IPS DF 4.7 (cell line): ENCODE results near the gene HNMT.
"Not testable (repeated sequence)": the region's sequence is repeated elsewhere in the genome, so short reads cannot be mapped to it uniquely, and the experiment has no call there.

Experiments
- DNase-seq: peaks from one replicate; pipeline ENCODE4 v3.0.0-alpha.2; 2013; ENCODE audit warnings: low spot score; ENCODE audit errors: extremely low read depth

The HNMT gene

DNA sequence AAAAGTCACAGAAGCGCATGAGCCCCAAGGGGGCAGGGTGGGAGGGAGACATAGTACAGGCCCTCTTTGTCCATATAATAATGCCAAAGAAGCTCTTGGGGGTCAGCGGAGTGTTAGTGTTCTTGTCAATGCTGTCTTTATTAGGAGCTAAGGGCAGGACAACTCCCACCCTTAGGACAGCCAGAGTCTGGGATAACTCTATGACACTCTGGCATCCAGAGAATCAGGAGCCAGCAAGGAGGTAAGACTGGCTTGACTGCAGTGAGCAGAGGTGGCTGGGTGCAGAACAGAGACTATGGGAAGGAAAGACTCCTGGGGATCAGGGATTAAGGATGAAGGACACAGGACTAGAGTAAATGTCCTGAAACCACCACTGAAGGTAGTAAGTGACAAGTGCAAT lies 19.0 kb upstream of the HNMT start:
- no peak for DNase-seq

DNA sequence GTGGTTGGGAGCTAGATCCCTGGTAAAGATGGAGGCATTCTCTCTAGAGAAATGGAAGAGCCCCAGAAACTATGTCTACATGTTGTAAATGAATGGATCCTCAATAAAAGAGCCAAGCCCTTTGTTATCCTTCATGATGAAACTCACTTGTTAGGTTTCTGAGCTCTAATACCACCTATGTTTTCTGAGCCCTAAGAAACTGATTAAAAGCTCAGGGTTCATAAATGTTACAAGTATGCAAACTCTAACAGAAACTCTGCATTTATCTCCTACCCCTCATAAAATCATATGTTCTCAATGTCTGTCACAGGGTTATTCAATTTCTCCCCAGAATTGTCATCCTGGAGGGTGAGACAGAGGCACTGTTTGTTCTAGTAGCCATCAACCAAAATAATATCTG lies 18.0 kb upstream of the HNMT start:
- DNase-seq, result no peak

DNA sequence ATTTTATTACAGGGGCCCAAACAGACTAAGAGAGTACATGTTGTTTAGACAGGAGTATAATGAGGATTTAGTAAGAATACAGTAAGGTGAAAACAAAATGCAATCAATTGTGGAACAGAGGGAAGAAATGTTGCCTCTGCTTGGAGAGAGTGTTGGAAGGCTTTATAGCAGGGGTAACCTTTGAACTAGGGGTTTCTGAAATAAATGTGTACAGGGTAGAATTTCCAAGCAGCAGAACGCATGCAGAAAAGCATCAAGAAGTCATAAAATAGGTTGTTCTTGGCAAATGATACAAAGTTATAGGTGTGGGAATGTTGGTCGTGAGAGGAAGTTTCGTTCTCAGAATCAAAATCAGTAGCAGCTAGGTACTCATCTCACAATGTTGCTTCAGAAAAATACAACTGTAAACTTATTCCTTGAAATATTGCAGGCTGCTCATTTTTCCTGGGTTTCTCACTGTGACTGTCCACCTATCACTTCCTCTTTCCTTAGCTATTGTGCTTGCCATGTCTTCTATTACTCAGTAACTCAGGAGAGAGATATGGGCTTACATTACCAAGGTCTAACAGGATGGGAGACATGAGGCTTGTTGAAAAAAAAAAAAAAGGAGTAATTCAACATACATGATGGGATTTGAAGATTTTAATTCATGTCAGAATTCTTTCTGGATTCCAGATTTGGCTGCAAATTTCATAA lies 17.1 kb upstream of the HNMT start:
- DNase-seq, result no peak

DNA sequence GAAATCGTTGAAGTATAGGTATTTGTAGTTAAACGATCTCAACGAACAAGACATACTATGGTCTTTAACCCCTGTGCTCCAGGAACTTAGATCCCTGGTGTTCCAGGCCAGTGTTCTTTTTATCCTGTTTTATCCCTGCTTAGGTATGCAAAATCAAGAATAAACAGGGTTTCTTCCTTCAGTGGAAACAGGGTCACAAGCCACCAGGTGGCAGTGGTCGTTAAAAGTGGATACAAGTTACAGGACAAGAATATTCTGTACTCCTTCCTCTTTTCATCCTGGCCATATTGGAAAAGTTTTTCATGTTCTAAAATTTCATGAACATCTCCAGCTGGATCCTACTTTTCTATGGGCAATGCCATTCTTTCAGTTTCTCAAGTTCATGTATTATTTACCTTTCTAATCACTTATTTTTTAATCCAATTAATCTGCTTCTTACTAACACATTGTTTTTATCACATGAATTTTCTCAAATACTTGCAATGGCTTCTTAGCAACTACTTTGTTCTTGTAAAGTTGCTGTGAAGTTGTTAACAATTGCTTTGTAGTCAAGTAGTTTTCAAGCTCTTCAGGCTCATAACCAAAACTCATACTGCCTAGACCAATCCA lies 16.4 kb upstream of the HNMT start:
- DNase-seq, result no peak

DNA sequence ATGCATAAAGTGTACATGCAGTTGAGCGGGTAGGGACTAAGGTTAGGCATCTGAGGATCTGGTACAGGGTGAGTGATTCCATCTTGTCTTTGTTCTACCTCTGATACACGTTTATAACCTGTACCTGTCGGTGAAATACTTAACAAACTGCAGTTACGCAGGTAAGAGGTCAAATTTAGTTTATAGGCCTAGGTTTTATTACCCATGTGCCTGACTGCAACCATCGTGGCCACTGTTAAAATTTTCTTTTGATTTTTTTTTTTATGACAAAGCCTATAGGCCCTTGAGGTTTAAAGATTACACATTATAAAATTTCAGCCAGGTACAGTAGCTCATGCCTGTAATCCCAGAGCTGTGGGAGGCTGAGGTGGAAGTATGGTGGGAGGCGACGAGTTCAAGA lies 15.4 kb upstream of the HNMT start:
- DNase-seq, result no peak

DNA sequence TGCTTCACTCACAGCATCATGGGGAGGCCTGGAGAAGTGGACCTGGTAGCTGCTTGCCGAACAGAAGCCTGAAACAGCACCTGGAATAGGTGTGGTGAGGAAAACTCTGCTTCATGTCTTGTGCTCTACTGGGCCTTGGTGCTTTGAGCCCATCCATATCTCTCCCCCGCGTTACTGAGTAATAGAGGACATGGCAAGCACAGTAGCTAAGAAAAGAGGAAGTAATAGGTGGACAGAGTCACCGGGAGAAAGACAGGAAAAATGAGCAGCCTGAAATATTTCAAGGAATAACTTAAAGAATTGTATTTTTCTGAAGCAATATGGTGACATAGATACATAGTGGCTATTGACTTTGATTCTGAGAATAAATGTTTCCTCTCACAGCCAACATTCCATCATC lies 14.0 kb upstream of the HNMT start:
- no peak for DNase-seq

DNA sequence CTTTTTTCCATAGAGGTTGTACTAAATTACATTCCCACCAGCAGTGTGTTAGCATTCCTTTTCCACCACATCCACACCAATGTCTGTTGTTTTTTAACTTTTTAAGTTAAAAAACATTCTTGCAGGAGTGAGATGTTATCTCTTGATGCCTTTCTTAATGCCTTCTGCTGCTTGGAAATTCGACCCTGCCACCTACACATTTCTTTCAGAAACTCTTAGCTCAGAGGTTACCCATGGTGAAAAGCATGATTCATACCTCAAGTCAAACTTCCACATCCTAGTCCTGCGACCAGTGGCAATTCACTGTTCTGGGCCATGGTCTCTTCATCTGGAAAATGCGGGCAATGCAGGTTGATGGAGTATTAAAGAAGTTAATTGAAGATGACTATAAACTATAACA lies 12.7 kb upstream of the HNMT start:
- no peak for DNase-seq

DNA sequence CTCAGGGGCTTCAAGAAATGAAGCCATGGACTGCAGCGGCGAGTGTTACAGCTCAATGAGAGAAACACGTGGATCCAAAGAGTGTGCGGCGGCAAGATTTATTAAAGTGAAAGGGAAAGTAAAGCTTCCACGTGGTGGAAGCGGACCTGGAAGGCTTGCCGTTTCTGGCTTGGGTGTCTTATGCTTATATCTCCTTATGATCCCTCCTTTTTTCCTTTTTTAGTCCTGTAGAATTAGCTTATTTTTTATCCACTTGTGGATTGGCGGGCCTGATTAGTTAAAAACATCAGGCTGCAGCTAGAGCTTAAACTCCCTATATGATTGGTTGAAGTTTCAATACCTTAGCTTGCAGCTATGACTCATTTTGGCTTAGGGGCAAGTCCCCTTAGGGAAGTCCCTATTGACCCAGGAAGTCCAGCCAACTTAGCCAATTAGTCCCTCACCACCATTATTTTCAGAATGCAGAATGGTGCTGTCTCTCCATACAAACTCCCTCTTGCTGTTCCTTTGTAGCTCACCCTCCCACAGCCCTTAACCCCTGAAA lies 11.6 kb upstream of the HNMT start:
- no peak for DNase-seq

DNA sequence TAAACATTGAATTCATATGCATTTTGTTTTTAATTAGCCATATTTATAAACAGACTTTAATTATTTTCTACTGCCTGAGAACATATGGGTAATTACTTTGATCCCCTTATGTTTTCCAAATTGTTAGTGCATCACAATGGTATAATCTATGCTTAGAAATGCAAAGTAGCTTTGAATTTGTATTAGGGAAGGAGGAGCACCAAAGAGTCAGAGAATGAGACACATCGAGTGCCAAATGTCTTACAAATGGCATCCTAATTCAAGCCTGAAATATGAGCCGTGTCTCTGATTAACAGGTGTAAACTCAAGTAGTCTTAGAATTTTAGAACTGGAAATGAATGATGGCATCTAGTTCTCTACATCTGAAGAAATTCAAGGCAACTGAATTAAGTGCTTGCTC lies 8.7 kb upstream of the HNMT start:
- no peak for DNase-seq

DNA sequence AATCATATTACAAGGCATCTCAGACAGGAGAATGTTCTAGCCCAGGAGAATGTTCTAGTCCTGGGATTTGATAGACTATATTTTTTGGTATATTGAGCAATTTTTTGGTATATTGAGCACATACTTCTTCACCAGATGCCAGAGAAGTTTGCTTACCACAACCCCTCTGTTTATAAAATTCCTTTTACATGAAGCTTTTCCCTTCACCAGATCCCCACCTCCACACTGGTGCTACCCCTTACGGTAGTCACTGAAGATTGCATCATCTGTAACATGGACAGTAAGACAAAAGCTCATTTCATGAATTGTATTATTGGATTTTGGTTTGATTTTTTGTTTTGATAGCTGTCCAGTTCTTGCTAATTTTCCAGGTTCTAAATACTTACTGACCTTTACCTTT lies 7.2 kb upstream of the HNMT start:
- no peak for DNase-seq

DNA sequence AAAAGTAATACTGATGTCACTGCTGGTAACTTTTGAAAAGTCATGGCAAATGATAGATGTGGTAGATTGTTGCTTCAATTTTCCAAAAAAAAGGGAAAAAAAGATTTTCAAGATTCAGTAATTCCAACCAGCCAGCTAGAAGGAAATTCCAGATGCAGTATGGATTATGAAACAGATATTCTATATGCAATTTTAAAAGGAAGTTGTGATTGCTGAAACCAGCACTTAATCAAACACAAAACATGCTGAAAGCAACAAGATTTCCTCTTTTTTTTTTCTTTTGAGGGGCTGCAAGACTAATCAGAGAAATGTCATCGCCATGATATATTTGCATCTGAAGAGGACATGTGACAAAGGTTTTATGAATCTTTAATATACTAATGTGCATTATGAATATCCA lies 5.1 kb upstream of the HNMT start:
- no peak for DNase-seq

DNA sequence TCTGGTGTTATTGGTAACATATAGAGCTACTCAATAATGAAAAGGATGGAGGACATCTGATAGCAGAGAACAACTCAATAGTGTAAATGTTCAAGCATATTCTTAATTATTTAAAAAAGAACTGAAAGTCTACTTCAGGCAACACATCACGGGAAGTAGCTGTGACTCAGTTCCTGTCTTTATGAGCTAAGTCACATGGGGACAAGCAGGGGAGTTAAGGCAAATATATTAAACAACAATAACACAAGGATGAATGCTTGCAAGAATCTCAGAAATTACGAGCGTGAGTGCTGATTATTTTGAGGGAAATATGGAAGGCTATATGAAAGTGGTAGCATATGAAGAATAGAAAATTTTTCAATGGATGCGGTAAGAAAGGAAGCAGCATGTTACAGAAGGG lies 4.0 kb upstream of the HNMT start:
- no peak for DNase-seq

DNA sequence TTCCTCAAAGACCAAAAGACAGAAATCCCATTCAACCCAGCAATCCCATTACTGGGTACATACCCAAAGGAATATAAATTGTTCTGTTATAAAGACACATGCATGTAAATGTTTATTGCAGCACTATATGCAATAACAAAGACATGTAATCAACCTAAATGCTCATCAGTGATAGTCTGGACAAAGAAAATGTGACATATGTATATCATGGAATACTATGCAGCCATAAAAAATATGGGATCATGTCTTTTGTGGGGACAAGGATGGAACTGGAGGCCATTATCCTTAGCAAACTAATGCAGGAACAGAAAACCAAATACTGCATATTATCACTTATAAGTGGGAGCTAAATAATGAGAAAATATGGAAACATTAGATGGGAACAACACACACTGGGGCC lies 2.7 kb upstream of the HNMT start:
- DNase-seq, result no peak

DNA sequence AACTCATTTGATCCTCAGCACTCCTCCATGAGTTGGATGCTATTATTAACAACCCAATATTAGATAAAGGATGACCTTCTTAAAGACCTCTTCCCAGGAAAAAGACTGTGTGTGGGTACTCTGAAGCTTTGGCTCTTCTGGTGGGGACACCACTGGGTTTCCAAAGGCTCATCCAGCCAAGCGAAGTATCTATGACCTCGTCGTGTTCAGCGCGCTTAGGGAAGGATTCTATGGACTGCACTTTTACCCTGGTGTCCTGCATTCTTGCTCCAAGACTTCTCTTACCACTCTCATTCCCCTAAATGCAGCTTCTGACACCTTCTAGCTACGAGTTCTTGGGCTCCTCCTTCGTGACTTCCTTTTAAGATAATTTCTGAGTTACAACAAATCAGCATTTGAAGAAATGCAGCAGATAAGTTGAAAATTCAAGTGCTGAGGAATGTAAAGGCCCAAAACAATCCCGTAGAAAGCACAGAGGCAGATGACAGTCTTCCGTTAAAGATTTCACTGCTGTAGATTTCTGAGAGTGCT lies 673 bp upstream of the HNMT start:
- DNase-seq, result no peak

DNA sequence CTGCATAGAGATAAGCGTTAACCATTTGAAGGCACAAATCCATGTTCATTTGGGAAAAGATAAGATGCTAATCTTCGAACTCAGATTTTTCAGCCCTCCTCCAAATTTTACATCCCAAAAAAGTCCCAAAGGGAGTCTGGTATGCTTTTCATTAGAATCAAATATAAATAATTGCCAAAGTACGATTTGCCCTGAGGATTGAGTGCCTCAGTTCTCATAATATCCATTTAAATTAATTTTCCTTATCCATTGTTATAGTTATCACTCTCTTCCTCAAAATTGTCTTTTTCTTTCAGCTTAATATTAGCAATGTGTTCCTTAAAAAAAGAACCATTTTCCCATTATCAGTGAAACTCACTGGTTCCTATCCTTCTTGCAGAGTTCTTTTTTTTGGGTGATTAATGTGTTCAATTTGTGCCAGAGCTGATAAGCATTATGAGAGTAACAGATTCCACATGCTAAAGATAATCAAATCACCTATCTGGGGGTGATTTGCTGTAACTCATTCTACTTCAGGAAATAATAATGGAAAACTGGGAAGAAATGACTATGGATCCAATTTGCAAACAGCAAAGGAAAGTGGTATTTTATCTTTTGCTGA lies 686 bp downstream of the HNMT start:
- DNase-seq, result no peak

DNA sequence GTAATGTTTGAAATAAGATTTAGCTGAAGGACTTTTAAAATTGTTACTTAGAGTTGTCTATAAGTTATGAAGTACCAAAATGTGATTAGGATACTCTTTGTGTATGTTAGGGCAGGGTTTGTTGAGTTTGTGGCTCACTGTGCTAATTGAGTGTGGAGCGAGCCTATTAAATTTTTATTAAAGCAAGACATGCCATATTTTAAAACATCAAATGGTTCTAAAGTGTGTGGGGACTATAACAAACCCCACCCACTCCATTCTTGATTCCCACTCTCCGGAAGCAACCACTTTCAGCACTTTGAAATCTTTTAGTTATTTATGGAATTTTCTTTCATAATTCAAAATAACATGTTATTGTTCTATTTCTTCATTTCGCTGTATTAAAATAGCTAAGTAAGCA lies 1.8 kb downstream of the HNMT start:
- no peak for DNase-seq

DNA sequence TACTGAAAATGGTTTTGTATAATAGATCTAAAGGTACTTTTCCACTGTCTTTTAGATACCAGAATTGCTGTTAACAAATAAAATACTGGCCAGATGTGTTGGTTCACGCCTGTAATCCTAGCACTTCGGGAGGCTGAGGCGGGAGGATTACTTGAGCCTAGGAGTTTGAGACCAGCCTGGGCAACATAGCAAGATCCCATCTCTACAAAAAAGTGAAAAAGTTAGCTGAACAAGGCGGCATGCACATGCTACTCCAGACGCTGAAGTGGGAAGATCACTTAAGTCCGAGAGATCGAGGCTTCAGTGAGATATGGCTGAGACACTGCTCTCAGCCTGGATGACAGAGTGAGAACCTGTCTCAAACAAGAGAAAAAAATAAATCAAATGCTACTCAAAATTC lies 2.8 kb downstream of the HNMT start:
- DNase-seq, result no peak

DNA sequence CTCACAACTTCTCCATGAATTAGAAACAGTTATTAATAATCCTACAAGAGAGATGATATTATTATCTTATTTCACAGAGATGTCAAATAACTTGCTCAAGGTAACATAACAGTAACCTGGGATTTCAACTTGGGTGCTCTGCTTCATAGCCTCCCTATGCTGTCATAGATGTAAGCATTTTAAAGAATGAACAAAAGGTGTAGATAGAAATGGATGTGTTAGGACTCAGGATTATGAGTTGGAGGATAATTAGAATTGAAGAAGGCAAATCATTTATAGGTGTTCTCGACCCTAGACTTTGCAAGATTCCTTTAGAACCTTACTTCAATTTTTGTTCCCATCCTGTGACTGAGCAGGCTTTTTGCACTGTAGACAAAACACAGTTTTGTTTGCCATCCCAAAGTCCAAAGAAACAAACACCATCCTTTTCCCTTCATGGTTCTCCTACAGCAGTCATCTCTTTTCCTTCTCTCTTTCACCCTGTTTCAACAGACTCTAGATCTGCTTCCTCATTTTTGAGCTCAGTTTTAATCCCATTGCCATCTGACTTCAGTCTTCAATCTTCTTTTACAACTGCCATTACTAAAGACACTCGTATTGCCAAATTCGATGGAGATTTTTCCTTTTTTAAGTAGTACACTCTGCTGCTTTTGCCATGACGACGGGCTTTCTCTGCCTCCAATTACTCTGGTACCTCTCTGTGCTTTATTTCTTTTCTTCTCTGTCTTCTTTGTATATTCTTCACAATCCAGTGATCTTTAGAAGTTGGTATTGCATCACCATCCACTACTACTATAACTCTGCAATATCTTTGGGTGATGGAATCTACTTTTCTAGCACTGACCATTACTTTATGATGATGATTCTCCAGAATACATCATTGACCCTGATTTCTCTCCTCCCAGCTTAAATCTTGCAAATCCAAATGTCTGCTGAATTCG lies 4.5 kb downstream of the HNMT start:
- no peak for DNase-seq

DNA sequence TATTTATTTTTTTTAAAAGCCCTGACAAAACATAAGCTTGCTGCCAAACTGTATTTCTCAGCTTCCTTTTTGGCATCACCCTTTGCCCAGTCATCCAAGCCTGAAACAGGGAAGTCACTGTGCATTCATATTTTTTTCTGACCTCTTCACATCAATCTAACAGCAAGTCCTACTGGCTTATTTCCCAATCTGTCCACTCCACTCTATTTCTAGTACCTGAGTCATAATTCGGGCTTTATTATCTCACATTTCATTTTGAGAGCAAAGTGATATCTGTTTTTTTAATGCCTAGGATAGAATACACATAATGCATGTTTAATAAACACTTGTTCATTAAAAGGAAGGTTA lies 5.1 kb downstream of the HNMT start:
- DNase-seq, result no peak

DNA sequence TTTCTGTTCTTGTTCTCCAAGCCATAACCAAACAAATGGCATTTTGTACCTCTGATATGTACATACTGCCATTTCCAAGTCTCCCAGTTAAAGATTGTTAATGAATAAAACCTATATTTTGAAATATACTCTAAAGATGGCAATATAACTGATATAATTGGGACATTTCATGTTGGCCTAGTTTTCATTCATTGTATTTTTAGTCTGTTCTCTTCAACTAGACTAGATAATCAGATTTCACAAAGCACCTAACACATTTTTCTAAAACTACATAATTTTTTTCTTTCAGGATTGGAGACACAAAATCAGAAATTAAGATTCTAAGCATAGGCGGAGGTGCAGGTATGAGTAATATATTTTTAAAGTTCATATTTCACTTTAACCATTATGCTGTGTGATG lies 5.6 kb downstream of the HNMT start:
- DNase-seq, result no peak

DNA sequence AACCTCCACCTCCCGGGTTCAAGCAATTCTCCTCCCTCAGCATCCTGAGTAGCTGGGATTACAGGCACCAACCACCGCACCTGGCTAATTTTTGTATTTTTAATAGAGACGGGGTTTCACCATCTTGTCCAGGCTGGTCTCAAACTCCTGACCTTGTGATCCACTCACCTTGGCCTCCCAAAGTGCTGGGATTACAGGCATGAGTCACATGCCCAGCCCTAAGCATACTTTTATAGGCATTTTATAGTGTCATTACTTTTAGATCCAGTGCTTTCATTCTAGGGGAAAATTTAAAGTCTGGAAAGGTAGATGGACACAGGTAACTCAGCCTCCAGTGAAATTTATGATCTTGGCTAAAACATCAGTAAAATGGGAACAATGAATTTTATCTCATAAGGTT lies 7.0 kb downstream of the HNMT start:
- DNase-seq, result not testable (repeated sequence)

DNA sequence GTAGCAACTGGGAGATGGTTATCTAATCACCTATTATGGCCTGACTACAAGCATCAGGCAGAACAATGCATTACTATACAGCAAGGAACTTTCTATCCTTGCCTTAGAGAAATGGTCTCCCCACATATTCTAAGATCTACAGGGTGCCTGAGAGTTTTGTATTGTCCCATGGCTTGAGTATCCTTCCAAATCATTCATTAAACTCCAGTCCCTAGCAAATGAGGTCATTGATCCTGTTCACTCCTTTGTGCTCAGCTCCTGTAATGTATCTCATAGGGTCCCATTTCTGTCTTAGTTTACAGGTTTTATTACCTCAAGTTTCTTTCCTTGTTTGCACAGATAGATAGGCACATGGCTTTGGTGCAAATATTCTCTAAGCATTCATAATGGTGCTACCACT lies 9.0 kb downstream of the HNMT start:
- DNase-seq, result no peak
